Measurements from ENCODE around the gene C1orf52.

Gene C1orf52

GRCh38 chr1:85229574-85230097 lies 29.8 kb downstream of the C1orf52 start:
- DNase-seq: no peak

GRCh38 chr1:85228972-85229371 lies 30.5 kb downstream of the C1orf52 start:
- DNase-seq: no peak

- no peak for DNase-seq
These were observed 33.7 kb downstream of the C1orf52 start for GRCh38 chr1:85225624-85226380.

GRCh38 chr1:85224734-85225623 lies 34.5 kb downstream of the C1orf52 start:
- no peak for DNase-seq

DNA sequence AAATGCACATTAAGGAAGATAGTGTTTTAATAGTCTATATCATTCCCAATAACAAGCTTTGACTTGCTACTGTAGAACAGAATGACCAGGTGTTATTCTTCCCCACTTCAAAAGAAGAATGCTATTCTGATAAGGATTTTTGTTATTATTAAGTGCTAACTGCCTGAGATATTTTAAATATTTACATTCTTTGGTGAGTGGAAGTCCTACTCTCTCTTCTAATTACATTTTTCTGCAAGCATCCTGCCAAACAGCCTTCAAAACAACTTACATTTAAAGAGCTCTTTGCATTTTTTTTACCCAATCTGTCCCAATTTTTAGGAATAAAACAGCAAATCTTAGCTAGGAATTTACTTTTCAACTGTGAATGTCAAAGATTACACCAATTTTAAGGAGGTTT lies 35.2 kb downstream of the C1orf52 start:
- no peak for DNase-seq

- DNase-seq: no peak
These were observed 36.1 kb downstream of the C1orf52 start for GRCh38 chr1:85223334-85223733.

GRCh38 chr1:85220756-85221201 lies 38.7 kb downstream of the C1orf52 start:
- DNase-seq: no peak

DNA sequence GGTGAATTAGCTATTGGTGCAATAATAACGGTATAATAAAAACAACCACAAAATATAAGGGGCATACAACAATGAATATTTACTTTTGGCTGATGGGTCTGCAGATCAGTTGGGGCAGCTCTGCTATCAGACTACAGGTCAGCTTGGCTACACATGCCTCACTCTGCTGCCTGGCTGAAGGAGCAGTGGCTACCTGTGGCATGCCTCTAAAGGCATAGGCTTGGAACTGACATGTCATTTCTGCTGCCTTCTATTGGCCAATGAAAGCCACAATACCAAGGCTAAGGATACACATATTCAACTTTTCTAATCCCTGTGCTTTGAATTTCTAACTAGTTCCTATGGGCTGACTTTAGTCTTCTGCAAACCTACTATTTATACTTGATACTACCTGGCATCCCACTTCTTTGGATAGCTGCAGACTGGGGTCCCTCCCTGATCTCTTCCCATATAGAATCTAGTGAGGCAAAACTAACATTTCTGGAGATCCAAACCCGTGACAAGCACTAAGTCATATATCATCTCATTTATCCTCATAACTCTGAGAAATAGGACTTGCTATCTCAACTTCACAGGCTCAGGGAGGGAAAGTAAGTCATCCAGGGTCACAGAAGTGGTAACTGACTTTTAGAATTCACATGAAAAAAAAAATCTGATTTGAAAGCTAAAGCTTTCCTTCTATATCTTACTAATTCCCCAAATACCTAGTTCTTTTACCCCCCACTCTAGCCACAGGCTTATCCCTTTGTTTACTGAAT lies 39.4 kb downstream of the C1orf52 start:
- DNase-seq: no peak

DNA sequence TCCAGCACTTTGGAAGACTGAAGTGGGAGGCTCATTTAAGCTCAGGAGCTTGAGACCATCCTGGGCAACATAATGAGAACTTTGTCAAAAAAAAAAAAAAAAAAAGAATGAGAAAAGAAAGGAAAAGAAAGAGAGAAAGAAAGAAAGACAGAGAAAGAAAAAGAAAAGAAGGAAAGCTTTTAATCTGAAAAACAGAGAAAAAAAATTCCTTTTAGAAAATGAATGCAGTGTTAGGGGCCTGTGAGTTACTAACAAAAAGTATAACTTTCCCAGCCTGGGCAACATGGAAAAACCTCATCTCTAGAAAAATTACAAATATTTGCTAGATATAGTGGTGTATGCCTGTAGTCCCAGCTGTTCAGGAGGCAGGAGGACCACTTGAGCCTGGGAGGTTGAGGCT lies 42.8 kb downstream of the C1orf52 start:
- no peak for DNase-seq

- DNase-seq: no peak
These were observed 44.8 kb downstream of the C1orf52 start for GRCh38 chr1:85214654-85215053.

DNA sequence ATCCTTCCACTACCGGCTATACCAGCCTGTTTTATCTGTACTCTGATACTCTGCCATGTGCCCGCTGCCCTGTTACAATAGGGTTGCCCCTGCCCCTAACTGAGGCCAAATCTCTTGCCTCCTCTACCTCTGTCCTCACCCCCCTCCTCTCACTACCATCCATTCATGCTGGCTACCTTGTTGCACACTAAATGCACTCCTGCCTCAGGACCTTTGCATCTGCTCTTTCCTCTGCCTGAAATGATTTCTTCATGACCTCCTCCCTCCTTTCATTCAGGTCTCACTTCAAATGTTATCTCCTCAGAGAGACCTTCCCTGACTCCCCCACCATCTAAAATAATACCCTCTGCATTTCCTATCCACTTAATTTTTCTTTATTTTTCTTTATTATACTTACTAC lies 51.0 kb downstream of the C1orf52 start:
- no peak for DNase-seq

DNA sequence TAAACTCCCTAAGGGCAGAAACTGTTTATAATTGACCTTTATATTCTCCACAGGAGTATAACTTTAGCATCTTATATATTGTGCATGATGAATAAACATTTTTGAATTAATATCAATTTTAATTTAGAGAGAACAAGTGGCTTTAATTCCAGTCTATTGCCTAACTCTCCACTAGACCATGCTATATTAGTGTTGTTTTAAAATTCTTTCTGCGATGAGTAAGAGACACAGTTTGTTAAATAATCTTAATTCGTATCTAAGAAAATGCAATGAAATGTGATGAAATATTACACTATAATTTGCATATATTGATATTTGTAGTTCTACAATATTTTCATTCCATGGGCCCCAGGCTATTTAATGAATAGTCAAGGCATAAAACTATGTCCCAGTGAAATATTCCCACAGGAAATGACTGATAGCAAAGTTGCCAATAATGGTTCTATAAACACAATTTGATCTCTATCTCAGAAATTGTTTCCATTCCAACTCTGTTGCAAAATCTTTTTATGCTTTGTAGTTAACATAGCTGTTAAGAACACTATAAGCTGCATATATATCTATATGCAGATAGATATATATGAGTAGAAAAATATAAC lies 55.8 kb downstream of the C1orf52 start:
- DNase-seq: no peak

- DNase-seq: no peak
These were observed 56.6 kb downstream of the C1orf52 start for GRCh38 chr1:85202864-85203255.

DNA sequence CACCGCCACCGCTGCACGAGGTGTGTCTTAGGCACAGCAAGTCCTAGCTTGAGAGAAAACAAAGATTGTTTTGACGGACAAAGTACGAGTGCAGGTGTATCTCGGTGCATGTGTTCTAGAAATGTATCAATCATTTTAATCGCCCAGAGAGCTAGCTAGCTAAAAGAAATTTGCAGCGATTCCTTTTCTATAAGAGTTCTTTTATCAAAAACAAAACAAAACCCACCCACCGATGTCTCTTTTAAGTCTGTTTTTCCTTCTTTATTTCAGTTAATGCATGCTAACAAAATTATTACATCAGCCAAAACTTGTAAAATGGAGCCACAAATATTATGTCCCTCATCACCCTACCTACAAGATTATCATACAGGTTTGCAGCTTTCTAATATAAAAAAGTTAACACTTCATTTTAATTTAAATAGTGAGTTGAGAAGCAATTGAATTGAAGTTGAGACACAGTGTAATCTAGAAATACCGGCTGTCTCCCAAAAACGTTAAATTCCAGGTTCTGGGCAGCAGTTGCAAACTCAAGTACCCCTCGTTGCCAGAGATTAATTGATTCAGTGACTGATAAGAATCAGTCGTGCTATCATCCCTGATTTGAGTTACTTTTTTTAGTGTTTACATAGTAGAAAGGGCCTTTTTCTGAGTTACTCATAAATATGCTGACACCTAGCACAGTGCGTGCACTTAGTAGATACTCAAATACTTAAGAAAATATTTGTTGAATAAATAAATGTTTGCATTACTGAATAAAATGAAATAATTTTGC lies 57.2 kb downstream of the C1orf52 start:
- DNase-seq: no peak

- peak in 1 of 2 donors; percentile 12 for DNase-seq
These were observed 57.9 kb downstream of the C1orf52 start for GRCh38 chr1:85201340-85202091.

GRCh38 chr1:85200463-85201339 lies 58.8 kb downstream of the C1orf52 start, which contains the start of gene SYDE2:
Gene SYDE2, minus strand, starts transcription at chr1:85201016. Its CDS starts 20 bp downstream, at chr1:85200996.
- DNase-seq: peak in 1 of 2 donors; percentile 24

Measured in bone marrow (tissue), 2 donors.